Measurements from ENCODE around the gene CHTOP. TPM values are rescaled to one million over a fixed set of nuclear protein-coding genes. Genes with fewer than 3 reads are reported as not detected.

CHTOP gene
- total and polyA plus RNA-seq, 2 of the 13 experiments (the other 11 are each of a cell fraction or from before 2014, with no cell fraction given), result 38.0 to 51.9 TPM

- TF ChIP-seq CAMTA2 (CRISPR knock-in tag; IDR thresholded peaks at IDR 0.05; ENCODE audit: borderline replicate concordance) (no peak), FOXK2 (IDR thresholded peaks at IDR 0.05) (peak; percentile 18; the same call in 1 of the 2 replicates), ETV6 (CRISPR knock-in tag; conservative IDR thresholded peaks at IDR 0.05) (0 out of 2 replicates have a peak, but pooled peaks have one; percentile 20), NFIC (IDR thresholded peaks at IDR 0.05; ENCODE audit: low read length) (no peak), THAP11 (CRISPR knock-in tag; IDR thresholded peaks at IDR 0.05) (no peak; the same call in 1 of the 2 replicates), ZFP41 (CRISPR knock-in tag; IDR thresholded peaks at IDR 0.05; ENCODE audit: borderline replicate concordance) (no peak), ZNF891 (CRISPR knock-in tag; IDR thresholded peaks at IDR 0.05) (peak; percentile 79), ZBTB38 (CRISPR knock-in tag; IDR thresholded peaks at IDR 0.05) (peak; percentile 31; the same call in 1 of the 2 replicates), SP4 (CRISPR knock-in tag; IDR thresholded peaks at IDR 0.05) (peak; percentile 95), ZMYM4 (CRISPR knock-in tag; IDR thresholded peaks at IDR 0.05) (no peak; the same call in 1 of the 2 replicates), POLR2G (IDR thresholded peaks at IDR 0.05; ENCODE audit: low read depth, low read length) (peak; percentile 82), ZNF3 (CRISPR knock-in tag; IDR thresholded peaks at IDR 0.05) (no peak), ATAD3A (CRISPR knock-in tag; IDR thresholded peaks at IDR 0.05) (no peak), HDAC1 (CRISPR knock-in tag; IDR thresholded peaks at IDR 0.05) (peak; percentile 83), ZIK1 (CRISPR knock-in tag; IDR thresholded peaks at IDR 0.05; ENCODE audit: borderline replicate concordance, low read depth) (peak; percentile 48; the same call in 1 of the 2 replicates), E2F5 (CRISPR knock-in tag; conservative IDR thresholded peaks at IDR 0.05) (no peak), ZNF280B (CRISPR knock-in tag; IDR thresholded peaks at IDR 0.05; ENCODE audit: borderline replicate concordance) (0 out of 2 replicates have a peak, but pooled peaks have one; percentile 8)
- TF ChIP-seq, protein P1, sequence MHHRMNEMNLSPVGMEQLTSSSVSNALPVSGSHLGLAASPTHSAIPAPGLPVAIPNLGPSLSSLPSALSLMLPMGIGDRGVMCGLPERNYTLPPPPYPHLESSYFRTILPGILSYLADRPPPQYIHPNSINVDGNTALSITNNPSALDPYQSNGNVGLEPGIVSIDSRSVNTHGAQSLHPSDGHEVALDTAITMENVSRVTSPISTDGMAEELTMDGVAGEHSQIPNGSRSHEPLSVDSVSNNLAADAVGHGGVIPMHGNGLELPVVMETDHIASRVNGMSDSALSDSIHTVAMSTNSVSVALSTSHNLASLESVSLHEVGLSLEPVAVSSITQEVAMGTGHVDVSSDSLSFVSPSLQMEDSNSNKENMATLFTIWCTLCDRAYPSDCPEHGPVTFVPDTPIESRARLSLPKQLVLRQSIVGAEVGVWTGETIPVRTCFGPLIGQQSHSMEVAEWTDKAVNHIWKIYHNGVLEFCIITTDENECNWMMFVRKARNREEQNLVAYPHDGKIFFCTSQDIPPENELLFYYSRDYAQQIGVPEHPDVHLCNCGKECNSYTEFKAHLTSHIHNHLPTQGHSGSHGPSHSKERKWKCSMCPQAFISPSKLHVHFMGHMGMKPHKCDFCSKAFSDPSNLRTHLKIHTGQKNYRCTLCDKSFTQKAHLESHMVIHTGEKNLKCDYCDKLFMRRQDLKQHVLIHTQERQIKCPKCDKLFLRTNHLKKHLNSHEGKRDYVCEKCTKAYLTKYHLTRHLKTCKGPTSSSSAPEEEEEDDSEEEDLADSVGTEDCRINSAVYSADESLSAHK (CRISPR knock-in tag; IDR thresholded peaks at IDR 0.05; ENCODE audit: borderline replicate concordance), result no peak
- TF ChIP-seq, protein P2, sequence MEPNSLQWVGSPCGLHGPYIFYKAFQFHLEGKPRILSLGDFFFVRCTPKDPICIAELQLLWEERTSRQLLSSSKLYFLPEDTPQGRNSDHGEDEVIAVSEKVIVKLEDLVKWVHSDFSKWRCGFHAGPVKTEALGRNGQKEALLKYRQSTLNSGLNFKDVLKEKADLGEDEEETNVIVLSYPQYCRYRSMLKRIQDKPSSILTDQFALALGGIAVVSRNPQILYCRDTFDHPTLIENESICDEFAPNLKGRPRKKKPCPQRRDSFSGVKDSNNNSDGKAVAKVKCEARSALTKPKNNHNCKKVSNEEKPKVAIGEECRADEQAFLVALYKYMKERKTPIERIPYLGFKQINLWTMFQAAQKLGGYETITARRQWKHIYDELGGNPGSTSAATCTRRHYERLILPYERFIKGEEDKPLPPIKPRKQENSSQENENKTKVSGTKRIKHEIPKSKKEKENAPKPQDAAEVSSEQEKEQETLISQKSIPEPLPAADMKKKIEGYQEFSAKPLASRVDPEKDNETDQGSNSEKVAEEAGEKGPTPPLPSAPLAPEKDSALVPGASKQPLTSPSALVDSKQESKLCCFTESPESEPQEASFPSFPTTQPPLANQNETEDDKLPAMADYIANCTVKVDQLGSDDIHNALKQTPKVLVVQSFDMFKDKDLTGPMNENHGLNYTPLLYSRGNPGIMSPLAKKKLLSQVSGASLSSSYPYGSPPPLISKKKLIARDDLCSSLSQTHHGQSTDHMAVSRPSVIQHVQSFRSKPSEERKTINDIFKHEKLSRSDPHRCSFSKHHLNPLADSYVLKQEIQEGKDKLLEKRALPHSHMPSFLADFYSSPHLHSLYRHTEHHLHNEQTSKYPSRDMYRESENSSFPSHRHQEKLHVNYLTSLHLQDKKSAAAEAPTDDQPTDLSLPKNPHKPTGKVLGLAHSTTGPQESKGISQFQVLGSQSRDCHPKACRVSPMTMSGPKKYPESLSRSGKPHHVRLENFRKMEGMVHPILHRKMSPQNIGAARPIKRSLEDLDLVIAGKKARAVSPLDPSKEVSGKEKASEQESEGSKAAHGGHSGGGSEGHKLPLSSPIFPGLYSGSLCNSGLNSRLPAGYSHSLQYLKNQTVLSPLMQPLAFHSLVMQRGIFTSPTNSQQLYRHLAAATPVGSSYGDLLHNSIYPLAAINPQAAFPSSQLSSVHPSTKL (CRISPR knock-in tag; IDR thresholded peaks at IDR 0.05), result peak; percentile 18; the same call in 1 of the 2 replicates
Observed at GRCh38 chr1:153608742-153609584, 24.9 kb upstream of the CHTOP start (continued).

All from HepG2 (cell line).